K562 (cell line): ENCODE results near the gene HSPE1. TPM values are rescaled to one million over a fixed set of nuclear protein-coding genes. Genes with fewer than 3 reads are reported as not detected.

ENCODE experiments used
- ADNP ChIP-seq: fragments of 200-800 bp; sonication (Bioruptor generic); IDR thresholded peaks from 2 replicates; pipeline ENCODE4 v1.6.1; 2016; ENCODE audit warnings: missing genetic modification characterization, missing compliant biosample characterization
- EZH2 ChIP-seq: IDR thresholded peaks from 2 replicates; pipeline ENCODE4 v1.6.1; 2012; ENCODE audit warnings: low read depth, mild to moderate bottlenecking, inconsistent platforms, low read length, borderline replicate concordance
- HSF4 ChIP-seq: fragments of 250-450 bp; sonication (Bioruptor Pico); IDR thresholded peaks from 2 replicates; pipeline ENCODE4 v2.1.2; 2022; ENCODE audit warnings: mild to moderate bottlenecking, moderate library complexity, borderline replicate concordance
- SIN3B ChIP-seq: fragments of 450-650 bp; IDR thresholded peaks from 2 replicates; pipeline ENCODE4 v1.6.1; 2017; ENCODE audit warnings: low read depth, mild to moderate bottlenecking, moderate library complexity
- SRF ChIP-seq, 2 experiments: fragments of 250-450, 450-650 bp in 1 of 2; sonication (Bioruptor Pico) in 1 of 2; sonication (generic) in 1 of 2; formaldehyde crosslinking; IDR thresholded peaks; 2 replicates each; pipeline versions ENCODE4 v1.5.0 to v1.5.1; 2020 to 2022; ENCODE audit warnings: mild to moderate bottlenecking in 1 of 2, missing genetic modification reagents in 1 of 2
- STAG1 ChIP-seq: sonication (generic); formaldehyde crosslinking; IDR thresholded peaks from 2 replicates; pipeline ENCODE4 v1.5.0; 2020; ENCODE audit warnings: missing genetic modification reagents, borderline replicate concordance
- STAT6 ChIP-seq: sonication (generic); formaldehyde crosslinking; IDR thresholded peaks from 2 replicates; pipeline ENCODE4 v1.8.1; 2023; ENCODE audit warnings: mild to moderate bottlenecking, missing genetic modification reagents
- ZMIZ1 ChIP-seq, 2 experiments: fragments of 150-350 bp in 1 of 2; IDR thresholded peaks; 2 replicates each; pipeline ENCODE4 v1.6.1; 2012 to 2016; ENCODE audit warnings: low read depth in 2 of 2, low read length in 2 of 2, mild to moderate bottlenecking in 1 of 2, moderate library complexity in 1 of 2
- ZNF146 ChIP-seq: IDR thresholded peaks from one replicate; pipeline ENCODE4 v1.6.1; 2018; ENCODE audit warnings: missing compliant biosample characterization; ENCODE audit not compliant: unreplicated experiment
- polyA plus RNA-seq, 8 experiments: library from polyadenylated mRNA; depleted of rRNA in 4 of 8; stranded (reverse) in 5 of 8; unstranded in 3 of 8; fragments of >200 nt; fragmentation: Nextera tagmentation in 2 of 8; fragmentation: Illumina TruSeq in 1 of 8; extraction: Ambion mirVana in 2 of 8; extraction: Trizol in 1 of 8; gene quantifications; 2 replicates each; pipeline versions ENCODE4 v1.2.1 to v1.2.3, GENCODE V29; 2011 to 2014; ENCODE audit warnings: inconsistent platforms in 1 of 8, missing spikeins in 1 of 8
- total RNA-seq, 7 experiments: library from RNA; depleted of rRNA in 6 of 7; stranded (reverse); fragments of >200 nt in 6 of 7; fragmentation: Illumina TruSeq in 2 of 7; extraction: Trizol in 2 of 7; gene quantifications; 2 replicates each; pipeline versions ENCODE4 v1.2.1 to v1.2.3, GENCODE V29; 2011 to 2021; ENCODE audit warnings: low replicate concordance in 1 of 7

Gene HSPE1
- total and polyA plus RNA-seq, 9 of the 15 experiments (the other 6 are each of a cell fraction or from before 2014, with no cell fraction given), result 223 to 1,007 (median 612) TPM

DNA sequence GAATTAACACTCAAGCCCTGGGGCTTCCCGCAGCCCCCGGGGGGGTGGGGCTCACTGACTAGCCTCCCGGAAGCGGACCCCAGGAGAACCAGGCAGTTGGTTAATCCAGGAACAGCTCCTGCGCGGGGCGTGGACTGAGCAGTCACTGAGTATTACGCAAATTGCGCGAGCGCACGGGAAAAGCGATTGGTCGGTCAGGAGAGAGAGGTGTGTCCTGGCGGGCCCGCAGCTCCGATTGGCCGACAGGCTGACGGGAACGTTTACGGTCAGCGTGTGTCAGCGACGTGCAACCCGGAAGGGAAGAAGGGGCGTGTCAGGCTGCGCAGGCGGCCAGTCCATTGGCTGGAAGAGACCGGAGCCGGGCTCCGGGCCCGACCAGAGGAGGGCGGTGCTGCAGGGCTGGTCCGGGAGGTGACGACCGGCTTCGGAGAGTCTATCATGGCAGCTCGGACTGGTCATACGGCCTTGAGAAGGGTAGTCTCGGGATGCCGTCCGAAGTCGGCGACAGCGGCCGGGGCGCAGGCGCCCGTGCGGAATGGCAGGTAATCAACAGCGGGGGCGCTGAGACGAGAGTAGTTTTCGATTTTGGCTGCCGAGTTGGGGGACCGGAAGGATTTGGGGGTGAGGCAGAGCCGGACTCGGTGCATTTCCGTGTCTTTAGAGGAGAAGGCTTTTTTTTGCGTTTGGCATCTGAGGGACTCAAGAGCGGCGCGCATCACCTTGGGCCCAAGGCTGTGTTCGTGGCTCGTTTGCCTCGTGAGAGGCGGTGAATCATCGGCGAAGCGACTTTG lies 46.9 kb upstream of the HSPE1 start, which contains the start of gene COQ10B (continued):
- no peak for TF ChIP-seq EZH2
- no peak for TF ChIP-seq STAG1 (CRISPR knock-in tag)
- TF ChIP-seq ZNF146 (CRISPR knock-in tag), result no peak
- no peak for TF ChIP-seq HSF4 (CRISPR knock-in tag)
- TF ChIP-seq SIN3B, result no peak; the same call in 1 of the 2 replicates
- TF ChIP-seq STAT6, result 0 out of 2 replicates have a peak, but pooled peaks have one; percentile 61
- no peak for TF ChIP-seq ADNP
- no peak for TF ChIP-seq ZMIZ1 (IDR thresholded peaks at IDR 0.05; ENCODE audit: low read depth in 2 of 2, low read length in 2 of 2)
- no peak for TF ChIP-seq SRF (CRISPR knock-in tag; IDR thresholded peaks at IDR 0.05)
